HFFc6 (cell line): Measurements from ENCODE around the gene DNAH6. TPM values are rescaled to one million over a fixed set of nuclear protein-coding genes. Genes with fewer than 3 reads are reported as not detected.
A peak's percentile ranks its signal among the peaks of the same experiment; 100 is the strongest.

Experiments used
- DNase-seq: peaks from one replicate; pipeline ENCODE4 v3.0.0-alpha.2; 2018
- H3K27ac Mint-ChIP-seq: 2 replicates; pipeline ENCODE4 v1.8.0; 2020; ENCODE audit warnings: mild to moderate bottlenecking, mixed read lengths
- H3K27me3 Mint-ChIP-seq: 2 replicates; pipeline ENCODE4 v1.8.0; 2021; ENCODE audit warnings: mild to moderate bottlenecking, moderate library complexity, mixed read lengths; ENCODE audit not compliant: insufficient read depth
- H3K36me3 Mint-ChIP-seq: 2 replicates; pipeline ENCODE4 v1.8.0; 2021; ENCODE audit warnings: low read depth, mixed read lengths
- H3K4me1 Mint-ChIP-seq: 2 replicates; pipeline ENCODE4 v1.8.0; 2020; ENCODE audit warnings: low read depth, mixed read lengths
- H3K4me3 Mint-ChIP-seq: 2 replicates; pipeline ENCODE4 v1.8.0; 2020; ENCODE audit warnings: mild to moderate bottlenecking, moderate library complexity, mixed read lengths
- H3K9me3 Mint-ChIP-seq: 2 replicates; pipeline ENCODE4 v1.8.0; 2020; ENCODE audit warnings: mild to moderate bottlenecking, mixed read lengths
- total RNA-seq, 6 experiments: library from RNA; stranded (reverse); fragmentation: NEBNext Ultra II Directional; extraction: Animal tissue kit (Norgen Biotek cat#: 25700); gene quantifications; 2 replicates in 1 of 6; 3 replicates in 5 of 6; pipeline ENCODE4 v1.2.3, GENCODE V29; 2021
- TF ChIP-seq, protein P1 (sequence below): fragments of 200-600 bp; sonication (generic); IDR thresholded peaks from 2 replicates; pipeline ENCODE4 v1.5.0; 2021; ENCODE audit warnings: antibody characterized with exemption, mild to moderate bottlenecking

The DNAH6 gene
- total RNA-seq, 6 experiments from 2014 or later, result 0.05 to 0.46 (median 0.05) TPM; not detected in 1

- Mint-ChIP-seq H3K27ac (no peak overlapping the region), H3K4me3 (no peak overlapping the region), H3K4me1 (peaks cover 35% of the 10 kb centered on the region), H3K27me3 (0 out of 2 replicates have a peak, but pooled peaks cover 4% of the 10 kb centered on the region), H3K9me3 (no peaks in the 10 kb centered on the region), H3K36me3 (no peaks in the 10 kb centered on the region)
- DNase-seq, result no peak
- TF ChIP-seq, protein P1, sequence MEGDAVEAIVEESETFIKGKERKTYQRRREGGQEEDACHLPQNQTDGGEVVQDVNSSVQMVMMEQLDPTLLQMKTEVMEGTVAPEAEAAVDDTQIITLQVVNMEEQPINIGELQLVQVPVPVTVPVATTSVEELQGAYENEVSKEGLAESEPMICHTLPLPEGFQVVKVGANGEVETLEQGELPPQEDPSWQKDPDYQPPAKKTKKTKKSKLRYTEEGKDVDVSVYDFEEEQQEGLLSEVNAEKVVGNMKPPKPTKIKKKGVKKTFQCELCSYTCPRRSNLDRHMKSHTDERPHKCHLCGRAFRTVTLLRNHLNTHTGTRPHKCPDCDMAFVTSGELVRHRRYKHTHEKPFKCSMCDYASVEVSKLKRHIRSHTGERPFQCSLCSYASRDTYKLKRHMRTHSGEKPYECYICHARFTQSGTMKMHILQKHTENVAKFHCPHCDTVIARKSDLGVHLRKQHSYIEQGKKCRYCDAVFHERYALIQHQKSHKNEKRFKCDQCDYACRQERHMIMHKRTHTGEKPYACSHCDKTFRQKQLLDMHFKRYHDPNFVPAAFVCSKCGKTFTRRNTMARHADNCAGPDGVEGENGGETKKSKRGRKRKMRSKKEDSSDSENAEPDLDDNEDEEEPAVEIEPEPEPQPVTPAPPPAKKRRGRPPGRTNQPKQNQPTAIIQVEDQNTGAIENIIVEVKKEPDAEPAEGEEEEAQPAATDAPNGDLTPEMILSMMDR, result no peak
Observed at GRCh38 chr2:84487298-84487996, 28.9 kb upstream of the DNAH6 start.

GRCh38 chr2:84491256-84491655, 25.0 kb upstream of the DNAH6 start:
- Mint-ChIP-seq H3K36me3 (no peaks in the 10 kb centered on the region), H3K9me3 (no peaks in the 10 kb centered on the region), H3K4me3 (no peak overlapping the region), H3K27me3 (0 out of 2 replicates have a peak, but pooled peaks cover 4% of the 10 kb centered on the region), H3K27ac (no peak overlapping the region), H3K4me1 (peaks cover 63% of the 10 kb centered on the region)
- TF ChIP-seq, protein P1, result no peak
- DNase-seq, result no peak

DNA sequence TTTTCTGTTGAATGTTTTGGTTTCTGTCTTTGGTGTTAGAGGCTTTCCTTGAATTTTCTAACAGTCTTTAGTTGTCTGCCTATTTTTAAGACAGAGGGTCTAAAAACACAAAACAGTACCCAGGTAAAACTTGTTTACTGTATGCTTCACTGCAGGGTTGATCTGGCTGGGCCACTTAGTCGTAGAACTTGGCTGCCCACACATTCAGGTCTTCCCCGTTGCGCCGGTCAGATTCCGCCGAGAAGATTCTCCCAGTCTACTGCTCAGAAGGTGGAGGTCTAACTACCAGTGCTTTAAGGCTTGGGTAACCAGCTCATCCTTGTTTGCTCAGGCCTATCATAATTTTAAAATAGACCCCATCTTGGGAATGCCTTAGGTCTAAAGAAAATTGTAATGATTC, 24.6 kb upstream of the DNAH6 start:
- TF ChIP-seq, protein P1, result no peak
- H3K9me3 Mint-ChIP-seq, result no peaks in the 10 kb centered on the region
- H3K4me3 Mint-ChIP-seq, result no peak overlapping the region
- peaks cover 58% of the 10 kb centered on the region for H3K4me1 Mint-ChIP-seq
- DNase-seq, result no peak
- no peak overlapping the region for H3K27ac Mint-ChIP-seq
- no peaks in the 10 kb centered on the region for H3K36me3 Mint-ChIP-seq
- 0 out of 2 replicates have a peak, but pooled peaks cover 4% of the 10 kb centered on the region for H3K27me3 Mint-ChIP-seq

DNA sequence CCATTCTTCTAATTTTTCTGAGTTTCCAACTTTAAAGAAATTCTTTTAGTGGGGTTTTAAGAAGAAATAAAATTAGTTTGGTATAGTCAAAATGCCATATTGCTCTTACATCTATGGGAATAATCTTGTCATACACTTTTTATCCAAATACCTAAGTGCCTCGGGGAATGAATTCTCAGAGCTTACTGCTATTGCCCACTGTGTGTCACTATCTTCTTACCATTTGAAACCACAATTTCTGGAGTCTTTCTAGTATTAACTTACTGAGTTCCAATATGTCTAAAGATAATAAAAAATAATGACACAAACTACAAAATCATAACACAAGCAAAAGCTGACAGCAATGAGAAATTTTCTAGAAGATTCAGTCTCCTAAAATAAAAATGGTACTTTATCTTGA, 23.7 kb upstream of the DNAH6 start:
- peak; percentile 25 for DNase-seq
- Mint-ChIP-seq H3K4me3 (no peak overlapping the region), H3K36me3 (no peaks in the 10 kb centered on the region), H3K9me3 (no peaks in the 10 kb centered on the region), H3K27me3 (0 out of 2 replicates have a peak, but pooled peaks cover 2% of the 10 kb centered on the region), H3K27ac (peak overlapping the region; percentile 9; the same call in 1 of the 2 replicates), H3K4me1 (peaks cover 50% of the 10 kb centered on the region)
- TF ChIP-seq, protein P1, result peak; percentile 56

DNA sequence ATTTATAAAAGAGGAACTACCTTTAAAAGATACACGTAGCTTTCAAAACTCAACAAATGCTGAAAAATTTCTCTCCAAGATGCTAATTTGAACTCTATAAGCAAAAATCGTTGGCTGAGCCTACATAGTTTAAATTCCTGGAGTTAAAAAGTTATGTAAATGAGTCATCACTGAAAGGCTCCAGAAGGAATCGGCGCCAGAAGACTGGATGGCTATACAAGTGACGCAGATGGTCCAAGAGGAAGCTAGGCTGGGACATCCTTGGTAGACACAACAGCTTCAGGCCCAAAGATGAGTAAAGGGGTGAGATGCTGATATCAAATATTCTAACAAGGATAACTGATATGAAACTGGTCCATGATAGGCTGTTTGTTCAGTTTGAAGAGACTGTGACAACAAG, 22.8 kb upstream of the DNAH6 start:
- TF ChIP-seq, protein P1, result no peak
- Mint-ChIP-seq H3K9me3 (no peaks in the 10 kb centered on the region), H3K4me1 (peaks cover 47% of the 10 kb centered on the region), H3K4me3 (peak overlapping the region; percentile 82), H3K27me3 (no peaks in the 10 kb centered on the region), H3K27ac (peak overlapping the region; percentile 94), H3K36me3 (no peaks in the 10 kb centered on the region)
- DNase-seq, result peak; percentile 88
